GM21528 (cell line): ENCODE data around the gene PRICKLE4.

Source experiments
- ATAC-seq: cut with Tn5 transposase; IDR thresholded peaks from one replicate; pipeline ENCODE4 v1.9.1; 2021; ENCODE audit warnings: mild to moderate bottlenecking, moderate library complexity; ENCODE audit not compliant: unreplicated experiment, low FRiP score

Gene PRICKLE4

GRCh38 chr6:41768545-41769308, 11.9 kb upstream of the PRICKLE4 start:
- ATAC-seq: no peak

- no peak for ATAC-seq
Observed at GRCh38 chr6:41769376-41769775, 11.2 kb upstream of the PRICKLE4 start.

DNA sequence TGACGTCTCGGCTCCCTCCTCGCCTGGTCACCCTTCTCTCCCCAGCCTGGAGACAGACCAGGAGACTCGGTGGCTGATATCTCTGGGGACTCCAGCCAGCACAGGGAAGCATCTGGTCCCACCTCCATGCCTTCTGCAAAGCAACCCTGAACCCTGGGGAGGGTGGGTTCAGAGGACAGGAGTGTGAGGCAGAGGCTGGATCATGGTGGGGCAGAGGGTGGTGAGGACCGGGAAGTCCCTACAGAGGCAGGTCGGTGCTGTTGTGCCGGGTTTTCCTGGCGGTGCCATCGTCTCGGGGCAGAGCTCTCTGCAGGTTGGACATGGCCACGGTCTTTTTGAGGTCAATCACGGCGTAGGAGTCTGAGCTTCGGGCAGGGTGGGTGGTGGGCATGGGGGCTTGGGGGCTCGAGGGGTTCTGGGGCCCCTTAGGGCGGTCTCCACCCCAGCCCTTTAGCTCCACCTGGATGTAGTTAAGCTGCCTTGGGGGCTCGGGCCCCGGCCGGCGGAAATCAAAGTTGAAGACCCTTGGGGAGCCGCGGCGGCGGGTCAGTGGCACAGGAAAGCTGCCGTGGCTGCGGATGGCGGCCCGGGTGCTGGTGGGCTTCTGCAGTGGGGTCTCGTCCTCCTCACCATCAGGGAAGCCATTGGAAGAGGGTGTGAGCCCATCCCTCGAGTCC, 10.1 kb upstream of the PRICKLE4 start:
- ATAC-seq: no peak

DNA sequence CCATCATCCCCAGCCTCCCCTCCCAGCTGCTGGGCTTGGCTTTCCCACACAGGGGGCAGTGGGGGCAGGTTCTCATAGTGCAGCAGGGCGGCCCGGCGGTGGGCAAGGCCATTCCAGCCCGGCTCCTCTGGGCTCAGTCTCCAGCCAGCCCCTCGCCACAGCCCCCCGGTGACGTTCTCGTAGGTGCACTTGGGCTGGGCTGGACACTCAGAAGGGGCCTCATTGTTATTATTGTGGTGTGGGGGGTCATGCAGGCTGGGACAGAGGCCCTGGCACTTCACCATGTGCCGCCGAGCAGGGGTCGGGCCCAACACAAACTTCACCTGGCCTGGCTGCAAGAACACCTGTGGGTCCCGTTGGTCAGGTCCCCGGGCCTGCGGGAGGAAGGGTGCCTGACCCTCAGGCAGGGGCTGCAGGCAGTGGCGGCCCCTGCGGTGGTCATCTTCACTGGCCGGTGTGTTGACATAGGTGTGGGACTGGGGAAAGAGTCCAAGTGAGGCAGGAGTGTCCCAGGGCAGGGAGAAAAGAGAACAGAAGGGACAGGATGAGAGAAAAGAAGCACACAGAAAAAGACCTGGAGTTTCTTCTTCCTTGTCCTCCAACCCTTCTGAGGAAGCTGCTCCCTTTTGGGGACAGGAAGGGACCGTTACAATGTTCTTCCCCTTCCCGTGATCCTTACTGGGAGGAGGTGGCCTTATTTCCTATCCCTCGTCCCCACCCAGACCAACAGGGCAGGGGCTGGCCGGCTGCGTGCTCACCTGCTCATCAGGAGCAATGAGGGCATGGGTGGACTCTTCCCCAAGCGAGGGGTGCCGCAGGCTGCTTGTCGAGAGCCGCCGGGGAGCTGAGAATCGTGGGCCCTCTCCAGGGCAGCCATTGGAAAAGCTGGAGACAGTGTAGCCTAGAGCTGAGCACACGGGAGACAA, 9.3 kb upstream of the PRICKLE4 start:
- ATAC-seq: no peak

- no peak for ATAC-seq
Observed at GRCh38 chr6:41774841-41775240, 5.7 kb upstream of the PRICKLE4 start.

DNA sequence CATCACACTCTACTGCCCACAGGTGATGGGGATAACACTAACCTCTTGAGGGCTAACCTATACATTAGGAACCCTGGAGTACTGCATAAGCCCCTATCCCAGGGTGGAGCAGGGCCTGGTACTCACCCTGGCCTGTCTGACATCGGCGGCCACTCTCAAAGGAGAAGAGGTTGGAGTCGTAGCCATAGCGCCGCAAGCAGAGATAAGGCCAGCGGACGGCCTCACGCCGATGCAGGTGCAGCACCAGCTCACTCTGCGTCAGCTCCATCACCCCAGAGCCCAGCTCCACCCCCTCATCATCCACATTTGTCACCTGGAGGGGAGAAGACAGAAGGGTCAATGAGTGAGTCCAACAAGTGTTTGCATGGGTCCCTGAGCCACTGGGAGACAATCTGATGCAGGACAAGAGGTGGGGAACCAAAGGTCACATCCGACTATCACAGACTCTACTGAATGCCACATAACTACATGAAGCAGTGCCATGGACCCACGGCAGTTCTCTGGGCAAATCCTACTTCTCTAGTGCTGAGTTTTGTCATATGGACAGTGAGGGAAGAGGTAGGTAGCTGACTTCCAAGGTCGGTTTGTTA, 5.2 kb upstream of the PRICKLE4 start:
- no peak for ATAC-seq

GRCh38 chr6:41777551-41778285, 2.9 kb upstream of the PRICKLE4 start:
- ATAC-seq: no peak

- ATAC-seq: no peak
Observed at GRCh38 chr6:41778895-41779294, 1.7 kb upstream of the PRICKLE4 start.

DNA sequence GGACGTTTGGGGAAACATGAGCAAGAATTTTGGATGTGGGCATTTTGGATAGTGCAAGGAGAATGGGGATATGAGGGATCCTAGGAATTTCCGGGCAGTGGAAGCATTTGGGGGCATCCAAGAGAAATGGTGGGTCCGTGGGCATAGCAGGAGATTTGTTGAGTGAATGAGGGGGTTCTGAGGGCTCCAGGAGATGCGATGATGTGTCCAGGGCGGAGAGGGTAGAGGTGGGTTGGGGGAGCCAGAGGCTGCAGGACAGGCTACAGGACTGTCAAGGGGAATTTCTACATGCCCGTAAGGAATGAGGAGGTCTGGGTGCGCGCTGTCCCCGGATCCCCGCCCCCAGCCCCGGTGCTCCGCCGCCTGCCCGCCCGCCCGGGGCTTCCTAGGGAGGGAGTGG, 1.2 kb upstream of the PRICKLE4 start:
- peak; percentile 21 for ATAC-seq

DNA sequence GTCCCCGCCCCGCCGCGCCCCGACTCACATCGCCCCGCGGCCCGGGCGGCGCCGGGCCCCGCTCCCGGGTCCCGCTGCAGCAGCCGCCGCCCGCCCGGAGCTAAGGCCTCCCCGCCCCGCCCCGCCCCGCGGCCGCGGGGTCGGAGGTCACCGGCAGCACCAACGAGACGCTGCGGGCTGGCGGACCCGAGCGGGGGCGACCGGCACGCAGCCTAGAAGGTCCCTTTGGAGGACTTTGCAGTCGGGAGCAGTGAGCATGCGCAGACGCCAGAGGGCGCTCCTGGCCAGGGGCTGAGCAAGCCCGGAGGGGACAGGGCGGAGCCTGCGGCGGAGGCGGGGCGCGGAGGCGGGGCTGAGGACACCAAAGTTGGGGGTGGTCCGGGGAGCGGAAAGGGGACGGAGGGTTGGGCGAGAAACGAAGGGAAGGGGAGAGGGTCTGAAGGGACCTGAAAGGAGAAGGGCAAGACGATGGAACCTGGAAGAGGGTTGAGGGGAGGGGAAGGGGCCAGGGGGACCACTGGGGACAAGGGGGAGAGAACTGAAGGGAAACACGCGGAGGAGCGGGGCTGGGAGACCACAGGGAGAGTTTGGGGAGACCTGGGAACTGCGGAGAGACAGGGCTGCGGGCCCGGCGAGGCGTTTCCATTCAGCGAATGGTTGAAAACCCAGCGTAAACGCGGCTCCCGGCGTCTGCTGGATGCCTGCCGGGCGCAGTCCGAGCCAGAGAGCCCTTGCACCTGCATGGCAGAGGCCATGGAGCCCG, 613 bp upstream of the PRICKLE4 start, which contains the start of gene FRS3:
TSS of gene FRS3 (minus strand) at position 113 of the 763 bp plus-strand sequence. CDS start 2,913 bp downstream, outside the sequence.
- ATAC-seq: peak; percentile 94

- no peak for ATAC-seq
Observed at GRCh38 chr6:41781366-41781730, 766 bp downstream of the PRICKLE4 start.

DNA sequence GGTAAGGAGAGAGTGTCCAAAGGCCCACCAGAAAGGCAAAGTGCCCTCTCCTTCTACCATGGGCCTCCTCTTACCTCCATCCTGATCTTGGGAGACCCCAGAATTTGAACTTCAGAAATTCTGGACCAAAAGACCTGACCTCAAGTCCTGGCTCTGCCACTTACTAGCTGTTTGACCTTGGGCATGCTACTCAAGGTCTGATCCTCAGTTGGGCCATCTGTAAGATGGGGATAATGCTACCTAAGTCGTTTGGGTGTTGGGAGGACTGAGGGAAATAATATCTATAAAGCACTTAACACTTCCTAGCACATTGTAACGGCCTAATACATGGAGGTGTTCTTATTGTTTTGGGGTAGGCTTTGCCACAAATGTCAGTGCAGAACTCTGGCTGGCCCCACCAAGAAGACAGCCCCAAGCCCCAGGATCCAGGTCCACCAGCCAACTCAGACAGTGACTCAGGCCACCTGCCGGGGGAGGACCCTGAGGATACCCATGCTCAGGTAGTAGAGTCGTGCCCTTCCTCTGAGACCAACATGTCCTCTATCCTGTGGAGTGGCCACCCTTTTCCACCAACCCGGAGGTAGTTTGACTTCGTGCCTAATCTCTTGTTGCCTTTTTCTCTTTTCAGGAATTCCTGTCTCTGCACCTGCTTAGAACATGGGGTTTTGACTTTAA, 2.7 kb downstream of the PRICKLE4 start:
- ATAC-seq: no peak

DNA sequence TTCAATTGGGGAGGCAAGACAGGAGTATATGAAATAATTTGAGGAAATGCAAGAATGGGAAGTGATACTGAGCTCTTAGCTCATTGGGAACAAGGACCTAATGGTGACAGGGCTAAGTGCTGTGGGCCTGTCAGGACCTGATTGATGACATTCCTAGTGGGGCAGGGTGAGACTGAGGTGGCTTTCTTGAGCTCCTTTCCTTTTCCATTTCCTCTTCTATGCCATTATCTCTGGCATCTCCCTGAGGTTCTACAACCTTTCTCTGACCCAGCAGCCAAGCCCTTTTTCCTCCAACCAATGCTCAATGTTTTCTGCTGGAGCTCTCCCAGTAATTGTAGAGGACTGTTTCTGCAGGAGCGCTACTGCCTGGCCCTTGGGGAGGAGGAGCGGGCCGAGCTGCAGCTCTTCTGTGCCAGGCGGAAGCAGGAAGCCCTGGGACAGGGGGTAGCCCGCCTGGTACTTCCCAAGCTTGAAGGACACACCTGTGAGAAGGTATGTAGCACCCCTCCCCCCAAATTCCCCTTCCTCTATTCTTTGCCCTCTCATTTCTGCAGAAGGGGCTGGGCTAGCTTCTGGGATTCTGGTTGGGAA, 4.1 kb downstream of the PRICKLE4 start:
- no peak for ATAC-seq

GRCh38 chr6:41785254-41785653, 4.7 kb downstream of the PRICKLE4 start:
- no peak for ATAC-seq

- ATAC-seq: no peak
Observed at GRCh38 chr6:41785689-41786450, 5.3 kb downstream of the PRICKLE4 start.

DNA sequence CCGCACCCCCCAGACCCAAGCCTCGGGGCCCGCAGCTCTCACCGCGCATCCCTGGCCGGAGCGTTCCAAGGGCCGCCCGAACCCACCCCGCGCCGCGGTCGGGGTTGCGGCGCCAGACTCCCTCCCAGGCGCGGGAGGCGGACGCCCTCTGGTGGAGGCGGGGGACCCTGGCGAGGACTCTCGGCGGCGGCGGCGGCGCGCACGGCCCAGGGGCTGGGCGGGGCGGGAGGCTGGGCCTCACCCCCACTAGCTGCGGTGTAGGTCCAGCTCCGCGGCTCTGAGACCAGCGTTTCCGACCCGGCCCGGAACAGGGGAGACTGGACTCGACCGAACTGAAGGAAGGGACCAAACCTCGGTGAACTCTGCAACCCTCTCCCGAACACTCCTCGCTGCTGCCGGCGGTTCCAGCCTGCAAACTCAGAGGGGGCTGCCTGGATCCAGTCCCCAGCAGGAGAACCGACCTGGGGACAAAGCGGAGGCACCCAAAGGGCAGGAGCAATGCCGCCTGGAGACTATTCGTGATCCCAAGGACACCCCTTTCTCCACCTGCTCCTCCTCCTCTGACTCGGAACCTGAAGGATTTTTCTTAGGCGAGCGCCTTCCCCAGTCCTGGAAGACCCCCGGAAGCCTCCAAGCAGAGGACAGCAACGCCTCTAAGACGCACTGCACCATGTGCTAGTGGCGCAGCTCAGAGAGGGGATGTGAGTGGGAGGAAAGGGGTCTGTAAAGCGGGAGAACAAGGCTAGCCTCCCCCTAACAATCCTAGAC, 6.1 kb downstream of the PRICKLE4 start:
- ATAC-seq: peak; percentile 53
